GM21381 (cell line): ENCODE measurements around the gene MRC2.

Experiments
- ATAC-seq: cut with Tn5 transposase; IDR thresholded peaks from one replicate; pipeline ENCODE4 v1.9.1; 2021; ENCODE audit warnings: mild to moderate bottlenecking, moderate library complexity; ENCODE audit not compliant: unreplicated experiment

The MRC2 gene

GRCh38 chr17:62631936-62632924 is 4.8 kb downstream of the MRC2 start:
- no peak for ATAC-seq

GRCh38 chr17:62637809-62638208 is 10.3 kb downstream of the MRC2 start:
- ATAC-seq, result no peak

GRCh38 chr17:62641153-62641552 is 13.7 kb downstream of the MRC2 start:
- ATAC-seq, result no peak

GRCh38 chr17:62641951-62642350 is 14.5 kb downstream of the MRC2 start:
- ATAC-seq, result no peak

GRCh38 chr17:62643496-62643895 is 16.0 kb downstream of the MRC2 start:
- ATAC-seq, result no peak

- no peak for ATAC-seq
Observed at GRCh38 chr17:62644487-62645173, 17.2 kb downstream of the MRC2 start.

GRCh38 chr17:62648251-62648955 is 20.9 kb downstream of the MRC2 start:
- no peak for ATAC-seq

- ATAC-seq, result no peak
Observed at GRCh38 chr17:62648956-62649294, 21.5 kb downstream of the MRC2 start.

- ATAC-seq, result no peak
Observed at GRCh38 chr17:62649570-62649969, 22.1 kb downstream of the MRC2 start.

GRCh38 chr17:62650587-62650986 is 23.1 kb downstream of the MRC2 start:
- ATAC-seq, result no peak

GRCh38 chr17:62652251-62653001 is 25.0 kb downstream of the MRC2 start:
- no peak for ATAC-seq

GRCh38 chr17:62653002-62653825 is 25.7 kb downstream of the MRC2 start:
- peak; percentile 83 for ATAC-seq

- ATAC-seq, result no peak
Observed at GRCh38 chr17:62653826-62654761, 26.6 kb downstream of the MRC2 start.

- ATAC-seq, result no peak
Observed at GRCh38 chr17:62655656-62656055, 28.2 kb downstream of the MRC2 start.

GRCh38 chr17:62656446-62656845 is 29.0 kb downstream of the MRC2 start:
- no peak for ATAC-seq

- ATAC-seq, result no peak
Observed at GRCh38 chr17:62657145-62657665, 29.7 kb downstream of the MRC2 start.

- no peak for ATAC-seq
Observed at GRCh38 chr17:62657690-62658089, 30.2 kb downstream of the MRC2 start.

- ATAC-seq, result no peak
Observed at GRCh38 chr17:62658136-62658920, 30.9 kb downstream of the MRC2 start.
